GM23248 (cell line): ENCODE measurements around the gene RBX1.

Source experiments
- EZH2 ChIP-seq: fragments of 200-600 bp; sonication (generic); IDR thresholded peaks from 2 replicates; pipeline ENCODE4 v1.6.1; 2018; ENCODE audit warnings: antibody characterized with exemption, mild to moderate bottlenecking; ENCODE audit not compliant: insufficient read depth, poor library complexity, severe bottlenecking
- EZH2phosphoT487 ChIP-seq: fragments of 200-600 bp; sonication (generic); IDR thresholded peaks from 2 replicates; pipeline ENCODE4 v1.6.1; 2018; ENCODE audit warnings: antibody characterized with exemption, moderate library complexity, mild to moderate bottlenecking, low read depth; ENCODE audit not compliant: insufficient read depth

DNA sequence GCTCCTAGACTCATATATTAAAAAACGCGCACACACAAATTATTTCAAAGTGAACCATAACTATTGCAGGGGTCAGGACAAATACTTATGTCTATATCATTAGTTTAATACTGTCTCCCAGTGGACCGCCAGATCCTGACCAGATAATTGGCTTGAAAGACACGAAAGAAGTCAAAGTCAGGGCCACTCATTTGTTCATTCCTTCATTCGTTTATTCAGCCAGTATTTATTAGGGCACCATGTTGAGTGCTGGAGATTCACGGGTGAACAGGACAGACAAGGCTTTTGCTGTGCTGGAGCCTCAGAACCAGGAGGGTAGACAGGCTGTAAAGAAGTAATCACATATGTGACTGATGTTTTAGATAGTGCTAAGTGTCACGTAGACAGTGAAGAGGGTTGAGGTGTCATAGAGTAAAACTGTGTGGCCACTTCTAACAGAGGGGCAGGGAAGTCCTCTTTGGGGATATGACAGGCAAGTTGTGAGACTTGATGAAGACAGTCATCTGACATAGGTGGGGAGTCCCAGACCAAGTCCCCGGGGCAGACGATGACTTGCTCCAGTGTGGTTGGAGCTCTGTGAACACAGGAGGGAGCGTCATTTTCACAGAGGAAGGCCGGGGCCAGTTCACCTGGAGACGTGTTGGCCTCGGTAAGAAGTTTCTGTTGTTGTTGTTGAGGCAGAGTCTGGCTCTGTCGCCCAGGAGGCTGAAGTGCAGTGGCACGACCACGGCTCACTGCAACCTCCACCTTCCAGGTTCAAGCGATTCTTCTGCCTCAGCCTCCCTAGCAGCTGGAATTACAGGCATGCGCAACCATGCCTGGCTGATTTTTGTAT lies 25.9 kb downstream of the RBX1 start:
- TF ChIP-seq EZH2 (no peak), EZH2phosphoT487 (no peak)
